BJ (cell line): ENCODE data around the gene ARRDC2. TPM values are rescaled to one million over a fixed set of nuclear protein-coding genes. Genes with fewer than 3 reads are reported as not detected.
A peak's percentile ranks its signal among the peaks of the same experiment; 100 is the strongest.

Experiments used
- CTCF ChIA-PET: fragments of 350-600 bp; formaldehyde crosslinking; extraction: SDS; loops from one replicate; lab custom pipeline; 2021; ENCODE audit warnings: antibody characterized with exemption, inconsistent platforms; lab: Yijun Ruan, JAX
- POLR2A ChIA-PET: fragments of 300-600 bp; sonication (Branson Sonifier 250); formaldehyde crosslinking; extraction: SDS; loops from one replicate; lab custom pipeline; 2021; ENCODE audit warnings: antibody characterized with exemption; lab: Charles Lee
- DNase-seq: peaks from one replicate; pipeline ENCODE4 v3.0.0-alpha.2; 2011; ENCODE audit warnings: low read depth
- H3K27me3 ChIP-seq: 2 replicates; pipeline ENCODE4 v1.6.0; 2011; ENCODE audit warnings: low read length; ENCODE audit not compliant: control insufficient read depth, insufficient read depth
- H3K36me3 ChIP-seq: 2 replicates; pipeline ENCODE4 v1.5.1; 2011; ENCODE audit warnings: low read length; ENCODE audit not compliant: control insufficient read depth, insufficient read depth
- H3K4me3 ChIP-seq: 2 replicates; pipeline ENCODE4 v1.5.1; 2011; ENCODE audit warnings: low read depth, mild to moderate bottlenecking, control low read depth, low read length
- CTCF ChIP-seq: IDR thresholded peaks from 2 replicates; pipeline ENCODE4 v1.5.1; 2011; ENCODE audit warnings: low read depth, mild to moderate bottlenecking, control low read depth, inconsistent platforms, low read length, moderate library complexity; ENCODE audit not compliant: insufficient read depth
- polyA plus RNA-seq: library from polyadenylated mRNA; depleted of rRNA; stranded (reverse); fragments of >200 nt; gene quantifications from 2 replicates; pipeline ENCODE4 v1.2.3, GENCODE V29; 2011

The ARRDC2 gene
- polyA plus RNA-seq, 1 experiment = 6.0 TPM

GRCh38 chr19:18041054-18041453 lies 33.1 kb downstream of the ARRDC2 start:
- H3K36me3 ChIP-seq = no peaks in the 10 kb centered on the region
- ChIA-PET POLR2A (no interaction called here), CTCF (no interaction called here)
- H3K4me3 ChIP-seq = no peak overlapping the region
- no peak for TF ChIP-seq CTCF
- DNase-seq = no peak
- peaks cover 3% of the 10 kb centered on the region for H3K27me3 ChIP-seq

GRCh38 chr19:18043676-18044075 lies 35.7 kb downstream of the ARRDC2 start:
- no peak for TF ChIP-seq CTCF
- no peak for DNase-seq
- Histone ChIP-seq H3K27me3 (peaks cover 3% of the 10 kb centered on the region), H3K36me3 (no peaks in the 10 kb centered on the region), H3K4me3 (no peak overlapping the region)
- POLR2A ChIA-PET = no interaction called here
- CTCF ChIA-PET = interaction anchor here (0.6 kb wide), 1 partner anchor 709 kb away, joined by 5 read pairs; no protein-coding TSS in a partner anchor

- DNase-seq = no peak
- peak; percentile 5; the same call in 1 of the 2 replicates for TF ChIP-seq CTCF
- ChIA-PET CTCF (interaction anchor here (1.4 to 2.6 kb wide), 2 partner anchors 31 to 37 kb away, joined by 3 to 13 read pairs; partner anchors contain the start of gene ARRDC2), POLR2A (interaction anchor here (0.5 kb wide), 1 partner anchor 246 kb away, joined by 7 read pairs; no protein-coding TSS in a partner anchor)
- Histone ChIP-seq H3K4me3 (no peak overlapping the region), H3K27me3 (peaks cover 3% of the 10 kb centered on the region), H3K36me3 (no peaks in the 10 kb centered on the region)
Observed at GRCh38 chr19:18044825-18045304, 36.9 kb downstream of the ARRDC2 start.

- POLR2A ChIA-PET = interaction anchor here (0.5 kb wide), 1 partner anchor 247 kb away, joined by 7 read pairs; no protein-coding TSS in a partner anchor
- TF ChIP-seq CTCF = no peak
- H3K27me3 ChIP-seq = peaks cover 3% of the 10 kb centered on the region
- CTCF ChIA-PET = interaction anchor here (1.3 to 2.6 kb wide), 3 partner anchors 12 to 38 kb away, joined by 3 to 13 read pairs (median 3); partner anchors contain the start of gene ARRDC2
- H3K4me3 ChIP-seq = no peak overlapping the region
- no peak for DNase-seq
- no peaks in the 10 kb centered on the region for H3K36me3 ChIP-seq
Observed at GRCh38 chr19:18045307-18046050, 37.5 kb downstream of the ARRDC2 start.

- H3K27me3 ChIP-seq = no peaks in the 10 kb centered on the region
- DNase-seq = peak; percentile 74
- CTCF ChIA-PET = interaction anchor here (0.6 to 2.6 kb wide), 4 partner anchors 12 to 38 kb away, joined by 3 to 13 read pairs (median 3); partner anchors contain the start of gene ARRDC2
Observed at GRCh38 chr19:18046059-18046718, 38.2 kb downstream of the ARRDC2 start.

More at GRCh38 chr19:18046059-18046718, 38.2 kb downstream of the ARRDC2 start:
- POLR2A ChIA-PET = no interaction called here
- H3K36me3 ChIP-seq = no peaks in the 10 kb centered on the region
- no peak for TF ChIP-seq CTCF
- H3K4me3 ChIP-seq = no peak overlapping the region
